Activated CD4-positive, alpha-beta memory T cell treated with anti-CD3 and anti-CD28 coated beads for 36 hours (primary cell): ENCODE measurements around the gene KRT71. TPM values are rescaled to one million over a fixed set of nuclear protein-coding genes. Genes with fewer than 3 reads are reported as not detected.

Experiments used
- CTCF ChIA-PET: fragments of 350-600 bp; sonication (Branson Sonifier 250); formaldehyde crosslinking; loops from one replicate; lab custom pipeline; 2021; ENCODE audit warnings: antibody characterized with exemption, inconsistent platforms; lab: Charles Lee
- POLR2A ChIA-PET: fragments of 350-600 bp; sonication (Branson Sonifier 250); formaldehyde crosslinking; loops from one replicate; lab custom pipeline; 2021; ENCODE audit warnings: antibody characterized with exemption; lab: Charles Lee
- DNase-seq: peaks from one replicate; pipeline ENCODE4 v3.0.0-alpha.2; 2020
- H3K27ac Mint-ChIP-seq: one replicate; pipeline ENCODE4 v1.8.0; 2021; ENCODE audit warnings: mixed read lengths
- H3K27me3 Mint-ChIP-seq: one replicate; pipeline ENCODE4 v1.8.0; 2021; ENCODE audit warnings: mixed read lengths
- H3K36me3 Mint-ChIP-seq: one replicate; pipeline ENCODE4 v1.8.0; 2021; ENCODE audit warnings: mixed read lengths
- H3K4me1 Mint-ChIP-seq: one replicate; pipeline ENCODE4 v1.8.0; 2021; ENCODE audit warnings: low read depth, mixed read lengths
- H3K4me3 Mint-ChIP-seq: one replicate; pipeline ENCODE4 v1.8.0; 2021; ENCODE audit warnings: mild to moderate bottlenecking, mixed read lengths
- H3K9me3 Mint-ChIP-seq: one replicate; pipeline ENCODE4 v1.8.0; 2021; ENCODE audit warnings: mixed read lengths
- intact Hi-C: fragments of 100-400 bp; cut with micrococcal nuclease; formaldehyde crosslinking; loops from one replicate; pipeline ENCODE4 v1.15.1; 2023
- total RNA-seq, 2 experiments: library from RNA; stranded (reverse); gene quantifications; one replicate each; pipeline ENCODE4 v1.2.3, GENCODE V29; 2021

The KRT71 gene
- total RNA-seq, 2 experiments from 2014 or later: not detected

DNA sequence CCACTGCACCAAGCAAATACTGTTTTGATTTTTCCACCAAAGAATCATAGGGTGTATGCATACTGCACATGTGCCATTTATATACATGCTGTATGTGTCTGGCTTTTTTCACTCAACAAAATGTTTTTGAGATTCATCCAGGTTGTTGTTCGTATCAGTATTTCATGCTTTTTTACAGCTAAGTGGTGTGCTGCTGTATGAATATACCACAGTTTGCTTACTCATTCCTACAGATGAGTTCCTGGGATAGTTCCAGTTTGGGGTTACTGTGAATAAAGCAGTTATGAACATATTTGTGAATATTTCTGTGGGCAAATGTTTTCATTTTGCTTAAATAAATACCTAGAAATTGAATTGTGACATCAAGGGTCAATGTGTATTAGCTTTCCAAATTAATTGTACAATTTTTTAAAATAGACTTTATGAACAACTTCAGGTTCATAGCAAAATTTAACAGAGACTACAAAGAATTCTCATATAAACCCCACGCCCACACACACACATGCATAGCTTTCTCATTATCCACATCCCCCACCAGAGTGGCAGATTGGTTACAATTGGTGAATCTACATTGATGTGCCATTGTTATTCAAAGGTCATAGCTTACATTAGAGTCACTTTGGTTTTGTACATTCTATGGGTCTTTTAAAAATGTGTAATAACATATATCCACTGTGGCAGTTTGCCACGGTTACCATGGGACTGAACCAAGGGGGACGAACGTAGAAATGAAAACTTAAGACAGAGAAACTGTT is 53.0 kb downstream of the KRT71 start:
- H3K36me3 Mint-ChIP-seq: no peaks in the 10 kb centered on the region
- no peak overlapping the region for H3K27ac Mint-ChIP-seq
- intact Hi-C loops: no loop called here
- DNase-seq: no peak
- peaks cover 7% of the 10 kb centered on the region for H3K27me3 Mint-ChIP-seq
- no peak overlapping the region for H3K4me3 Mint-ChIP-seq
- CTCF ChIA-PET: interaction anchor here (1.4 kb wide), 1 partner anchor 379 kb away, joined by 4 read pairs; no protein-coding TSS in a partner anchor
- no peaks in the 10 kb centered on the region for H3K4me1 Mint-ChIP-seq
- POLR2A ChIA-PET: no interaction called here
- no peaks in the 10 kb centered on the region for H3K9me3 Mint-ChIP-seq

DNA sequence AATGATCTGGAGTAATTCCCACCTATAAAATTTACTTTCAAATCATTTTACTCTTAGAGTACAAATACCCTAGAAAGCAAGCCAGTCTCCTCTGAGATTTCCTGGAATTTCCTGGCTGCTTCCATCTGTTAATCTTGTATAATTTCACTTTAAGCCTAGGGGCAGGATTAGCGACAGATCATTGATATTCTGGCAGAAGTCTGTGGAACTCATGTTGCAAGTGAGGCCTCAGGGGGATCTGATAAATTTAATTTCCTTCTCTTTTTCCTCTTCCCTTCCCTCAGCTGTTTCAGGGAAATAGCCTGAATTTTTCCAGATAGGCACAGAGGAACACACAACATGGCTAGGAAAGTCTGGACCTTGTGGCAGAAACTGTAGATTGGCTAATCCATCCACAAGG is 54.0 kb downstream of the KRT71 start:
- POLR2A ChIA-PET: no interaction called here
- CTCF ChIA-PET: interaction anchor here (1.4 kb wide), 1 partner anchor 381 kb away, joined by 4 read pairs; no protein-coding TSS in a partner anchor
- intact Hi-C loops: no loop called here
- Mint-ChIP-seq H3K4me1 (no peaks in the 10 kb centered on the region), H3K27ac (no peak overlapping the region), H3K4me3 (no peak overlapping the region), H3K36me3 (no peaks in the 10 kb centered on the region), H3K27me3 (peaks cover 9% of the 10 kb centered on the region), H3K9me3 (no peaks in the 10 kb centered on the region)
- no peak for DNase-seq

DNA sequence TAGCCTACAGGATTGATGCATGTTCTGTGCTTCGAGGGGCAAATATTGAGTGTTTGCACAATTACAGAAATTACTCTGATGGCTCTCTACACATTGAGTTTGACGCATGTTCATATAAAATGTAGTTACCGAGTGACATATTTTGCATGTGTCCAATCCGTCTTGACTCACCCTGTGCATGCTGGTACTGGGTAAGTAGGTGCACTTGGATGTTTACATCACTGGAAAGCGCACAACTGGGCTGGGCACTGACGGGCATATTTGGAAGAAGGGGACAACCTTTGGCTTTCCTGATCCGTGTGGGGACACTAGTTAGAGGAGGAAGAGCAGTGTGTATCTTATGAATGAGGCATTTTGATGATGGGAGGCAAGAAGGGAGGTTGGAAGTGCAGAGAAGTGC is 55.0 kb downstream of the KRT71 start:
- no peak overlapping the region for H3K4me3 Mint-ChIP-seq
- no peaks in the 10 kb centered on the region for H3K9me3 Mint-ChIP-seq
- no peak overlapping the region for H3K27ac Mint-ChIP-seq
- CTCF ChIA-PET: no interaction called here
- no peaks in the 10 kb centered on the region for H3K36me3 Mint-ChIP-seq
- no peak for DNase-seq
- H3K27me3 Mint-ChIP-seq: peaks cover 9% of the 10 kb centered on the region
- no peaks in the 10 kb centered on the region for H3K4me1 Mint-ChIP-seq
- POLR2A ChIA-PET: no interaction called here
- intact Hi-C loops: no loop called here

DNA sequence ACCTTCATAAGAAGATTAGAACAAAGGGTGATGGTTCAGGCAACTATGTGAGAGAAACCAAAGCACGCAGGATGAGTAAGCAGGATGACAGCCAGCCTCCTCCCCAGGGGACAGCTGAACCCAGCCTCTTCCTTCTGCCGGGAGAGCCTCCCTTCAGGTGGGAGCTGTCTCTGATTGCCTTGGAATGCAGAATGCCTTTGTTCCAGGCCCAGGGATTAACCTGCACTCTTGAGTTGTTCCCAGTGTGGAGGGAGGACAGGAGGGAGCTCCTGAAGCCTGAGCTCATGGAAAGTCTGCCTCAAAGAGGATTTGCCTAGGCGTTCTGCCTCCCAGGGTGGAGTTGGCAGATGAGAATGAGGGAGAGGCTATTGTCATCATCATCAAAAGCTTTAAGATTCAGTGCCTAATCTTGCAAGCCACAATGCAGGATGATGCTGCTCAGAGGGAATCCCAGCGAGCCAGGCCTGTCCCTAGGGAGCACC is 56.3 kb downstream of the KRT71 start:
- Mint-ChIP-seq H3K27ac (no peak overlapping the region), H3K4me1 (no peaks in the 10 kb centered on the region), H3K36me3 (no peaks in the 10 kb centered on the region), H3K9me3 (no peaks in the 10 kb centered on the region), H3K27me3 (peaks cover 13% of the 10 kb centered on the region), H3K4me3 (no peak overlapping the region)
- POLR2A ChIA-PET: no interaction called here
- no peak for DNase-seq
- CTCF ChIA-PET: interaction anchor here (0.6 kb wide), 1 partner anchor 337 kb away, joined by 3 read pairs; no protein-coding TSS in a partner anchor
- intact Hi-C loops: no loop called here

DNA sequence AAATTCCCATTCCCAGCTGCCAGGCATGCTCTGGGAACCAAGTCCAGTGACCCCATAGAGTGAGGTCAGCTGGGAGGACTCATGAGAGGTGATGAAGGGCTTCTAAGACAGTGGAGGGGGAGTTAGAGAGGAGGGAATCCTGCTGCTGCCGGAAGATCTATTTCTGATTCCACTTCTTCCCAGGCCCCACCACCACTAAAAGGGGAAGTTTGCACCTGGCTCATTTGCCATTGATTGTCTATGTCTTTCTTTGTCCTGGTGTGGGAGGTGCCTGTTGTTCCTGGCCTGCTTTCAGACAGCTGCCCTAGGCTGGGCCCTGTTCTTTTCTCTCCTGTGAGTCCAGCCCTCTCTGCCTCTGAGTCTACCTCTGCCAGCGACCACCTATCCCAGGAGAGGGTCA is 56.9 kb downstream of the KRT71 start:
- Mint-ChIP-seq H3K4me3 (no peak overlapping the region), H3K27ac (no peak overlapping the region), H3K4me1 (no peaks in the 10 kb centered on the region), H3K36me3 (no peaks in the 10 kb centered on the region), H3K9me3 (no peaks in the 10 kb centered on the region), H3K27me3 (peaks cover 13% of the 10 kb centered on the region)
- no peak for DNase-seq
- intact Hi-C loops: no loop called here
- POLR2A ChIA-PET: no interaction called here
- CTCF ChIA-PET: no interaction called here

DNA sequence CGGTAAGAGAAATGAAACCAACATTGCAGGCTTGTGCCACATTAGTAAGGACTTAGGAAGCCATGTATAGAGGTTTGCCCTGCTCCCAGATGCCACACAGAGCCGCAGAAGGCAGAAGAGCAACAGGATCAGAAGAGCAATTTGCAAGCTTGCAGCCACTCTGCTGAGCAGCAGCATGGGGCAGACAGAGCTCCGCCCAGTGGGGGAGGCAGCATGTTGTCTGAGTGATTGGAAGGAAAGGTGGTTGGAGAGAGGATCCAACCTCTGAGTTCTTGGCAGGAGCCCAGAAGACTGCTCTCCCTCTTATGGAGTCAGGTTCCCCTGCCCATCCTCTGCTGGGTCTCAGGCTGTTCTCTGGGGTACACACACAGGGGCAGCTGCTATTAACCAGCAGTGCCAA is 57.6 kb downstream of the KRT71 start:
- Mint-ChIP-seq H3K27ac (no peak overlapping the region), H3K4me1 (no peaks in the 10 kb centered on the region), H3K27me3 (peaks cover 11% of the 10 kb centered on the region), H3K9me3 (no peaks in the 10 kb centered on the region), H3K4me3 (no peak overlapping the region), H3K36me3 (no peaks in the 10 kb centered on the region)
- no peak for DNase-seq
- ChIA-PET CTCF (no interaction called here), POLR2A (no interaction called here)
- intact Hi-C loops: no loop called here

DNA sequence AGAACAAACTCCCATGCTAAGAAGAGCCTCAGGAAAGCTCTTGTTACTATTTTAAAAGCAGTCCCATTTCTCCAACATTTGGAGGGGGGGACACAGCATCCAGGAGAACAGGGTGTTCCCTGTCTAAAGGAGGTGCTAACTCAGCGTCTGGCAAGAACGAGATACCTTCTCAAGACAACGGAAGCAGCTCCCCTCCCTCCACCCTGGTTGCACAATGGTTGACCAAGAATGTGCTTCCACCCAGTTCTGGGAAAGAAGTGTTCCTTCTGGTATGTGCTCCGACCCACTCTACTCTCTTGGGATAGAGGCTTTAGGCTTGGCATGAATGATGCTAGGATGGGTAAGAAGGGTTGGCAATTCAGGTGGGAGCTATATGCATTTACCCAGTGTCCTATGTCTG is 58.4 kb downstream of the KRT71 start:
- intact Hi-C loops: no loop called here

DNA sequence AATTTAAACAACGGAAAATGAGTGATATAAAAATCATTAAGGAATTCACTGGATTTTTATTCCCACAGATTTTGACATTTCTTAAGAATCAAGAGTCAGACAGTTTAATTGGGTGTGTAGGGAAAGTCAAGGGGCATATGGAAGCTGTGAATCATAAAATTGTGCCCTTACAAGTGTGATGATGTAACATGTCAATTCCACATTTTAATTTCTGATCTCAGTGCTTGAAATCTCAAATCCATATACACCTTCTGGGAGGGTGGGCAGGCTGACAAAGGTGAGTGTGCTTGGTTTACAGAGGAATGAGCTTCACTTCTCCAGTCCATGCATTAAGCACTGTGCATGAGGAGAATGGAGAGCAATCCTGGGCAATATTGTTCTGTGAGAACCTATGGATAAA is 58.8 kb downstream of the KRT71 start:
- peaks cover 11% of the 10 kb centered on the region for H3K27me3 Mint-ChIP-seq
- H3K36me3 Mint-ChIP-seq: no peaks in the 10 kb centered on the region
- no peak overlapping the region for H3K4me3 Mint-ChIP-seq
- CTCF ChIA-PET: interaction anchor here (0.6 kb wide), 1 partner anchor 100 kb away, joined by 3 read pairs; no protein-coding TSS in a partner anchor
- no peak for DNase-seq
- POLR2A ChIA-PET: no interaction called here
- no peaks in the 10 kb centered on the region for H3K4me1 Mint-ChIP-seq
- no peaks in the 10 kb centered on the region for H3K9me3 Mint-ChIP-seq
- intact Hi-C loops: no loop called here
- H3K27ac Mint-ChIP-seq: no peak overlapping the region

More for the DNA sequence above, 58.4 kb downstream of the KRT71 start:
- H3K4me3 Mint-ChIP-seq: no peak overlapping the region
- no peaks in the 10 kb centered on the region for H3K4me1 Mint-ChIP-seq
- POLR2A ChIA-PET: no interaction called here
- peaks cover 11% of the 10 kb centered on the region for H3K27me3 Mint-ChIP-seq
- CTCF ChIA-PET: interaction anchor here (0.6 kb wide), 1 partner anchor 100 kb away, joined by 3 read pairs; no protein-coding TSS in a partner anchor
- H3K36me3 Mint-ChIP-seq: no peaks in the 10 kb centered on the region
- H3K9me3 Mint-ChIP-seq: no peaks in the 10 kb centered on the region
- DNase-seq: no peak
- no peak overlapping the region for H3K27ac Mint-ChIP-seq

Other genes starting within 250 kb of the KRT71 start
- gene KRT83, start 231.7 kb downstream of the KRT71 start, total RNA-seq: not detected
- not detected for gene KRT85, start 185.7 kb downstream of the KRT71 start, total RNA-seq
- not detected for gene KRT84, start 167.5 kb downstream of the KRT71 start, total RNA-seq
- gene KRT82, start 146.8 kb downstream of the KRT71 start, total RNA-seq: not detected
- not detected for gene KRT75, start 118.8 kb downstream of the KRT71 start, total RNA-seq
- gene KRT6B, start 101.0 kb downstream of the KRT71 start, total RNA-seq: not detected
- gene KRT6C, start 79.3 kb downstream of the KRT71 start, total RNA-seq: not detected
- gene KRT6A, start 59.9 kb downstream of the KRT71 start, total RNA-seq: not detected
- gene KRT5, start 32.8 kb downstream of the KRT71 start, total RNA-seq: not detected
- not detected for gene KRT74, start 20.7 kb upstream of the KRT71 start, total RNA-seq
- under 1 TPM in 1 of 2 experiments, not detected in 1; 0.17 TPM for gene KRT72, start 48.3 kb upstream of the KRT71 start, total RNA-seq
- under 1 TPM in 1 of 2 experiments, not detected in 1; 0.19 TPM for gene KRT73, start 65.4 kb upstream of the KRT71 start, total RNA-seq
- gene KRT2, start 99.1 kb upstream of the KRT71 start, total RNA-seq: not detected
- not detected for gene KRT1, start 127.3 kb upstream of the KRT71 start, total RNA-seq
- not detected for gene KRT77, start 150.4 kb upstream of the KRT71 start, total RNA-seq
- gene KRT76, start 224.2 kb upstream of the KRT71 start, total RNA-seq: not detected
- gene KRT3, start 243.0 kb upstream of the KRT71 start, total RNA-seq: not detected